SH-SY5Y (cell line): ENCODE results near the gene ADAD2.

ENCODE experiments used
- GATA2 ChIP-seq: IDR thresholded peaks from 2 replicates; pipeline ENCODE4 v1.6.1; 2011; ENCODE audit warnings: mild to moderate bottlenecking, low read depth, low read length
- GATA3 ChIP-seq: IDR thresholded peaks from 2 replicates; pipeline ENCODE4 v1.6.1; 2011; ENCODE audit warnings: low read depth, mild to moderate bottlenecking, low read length, moderate library complexity

The ADAD2 gene

GRCh38 chr16:84223456-84223855, 32.5 kb downstream of the ADAD2 start:
- no peak for TF ChIP-seq GATA2

GRCh38 chr16:84224554-84224953, 33.6 kb downstream of the ADAD2 start:
- TF ChIP-seq GATA2 = no peak
- TF ChIP-seq GATA3 = no peak

- no peak for TF ChIP-seq GATA2
- no peak for TF ChIP-seq GATA3
Observed at GRCh38 chr16:84225126-84225525, 34.2 kb downstream of the ADAD2 start.

- TF ChIP-seq GATA2 (no peak), GATA3 (no peak)
Observed at GRCh38 chr16:84225571-84225970, 34.6 kb downstream of the ADAD2 start.

GRCh38 chr16:84226026-84226425, 35.1 kb downstream of the ADAD2 start:
- TF ChIP-seq GATA2 (no peak), GATA3 (no peak)

- TF ChIP-seq GATA2 (no peak), GATA3 (no peak)
Observed at GRCh38 chr16:84227548-84227947, 36.6 kb downstream of the ADAD2 start.

GRCh38 chr16:84228256-84228838, 37.4 kb downstream of the ADAD2 start:
- TF ChIP-seq GATA2 (no peak), GATA3 (no peak)

- no peak for TF ChIP-seq GATA3
- no peak for TF ChIP-seq GATA2
Observed at GRCh38 chr16:84229471-84229870, 38.5 kb downstream of the ADAD2 start.

GRCh38 chr16:84232060-84232459, 41.1 kb downstream of the ADAD2 start:
- TF ChIP-seq GATA3 (no peak), GATA2 (no peak)

- no peak for TF ChIP-seq GATA2
- no peak for TF ChIP-seq GATA3
Observed at GRCh38 chr16:84232969-84233368, 42.0 kb downstream of the ADAD2 start.

- no peak for TF ChIP-seq GATA3
- no peak for TF ChIP-seq GATA2
Observed at GRCh38 chr16:84233748-84234147, 42.8 kb downstream of the ADAD2 start.

GRCh38 chr16:84234321-84235241, 43.6 kb downstream of the ADAD2 start:
- TF ChIP-seq GATA2 = no peak
- no peak for TF ChIP-seq GATA3

- TF ChIP-seq GATA2 = no peak
- no peak for TF ChIP-seq GATA3
Observed at GRCh38 chr16:84236671-84237070, 45.7 kb downstream of the ADAD2 start.

GRCh38 chr16:84237994-84238750, 47.2 kb downstream of the ADAD2 start:
- no peak for TF ChIP-seq GATA3
